RWPE2 (cell line): ENCODE measurements around the gene SNAPC3.

ENCODE experiments used
- ATAC-seq: fragments of 200-7000 bp; cut with Tn5 transposase; 3 replicates; pipeline ENCODE4 v1.9.1; 2021; ENCODE audit warnings: low read depth
- DNase-seq: peaks from one replicate; pipeline ENCODE4 v3.0.0-alpha.2; 2020; ENCODE audit warnings: low spot score
- H3K27ac ChIP-seq: fragments of 450-650 bp; 2 replicates; pipeline ENCODE4 v1.5.1; 2017; ENCODE audit warnings: mild to moderate bottlenecking; ENCODE audit not compliant: poor library complexity, severe bottlenecking
- H3K27me3 ChIP-seq: fragments of 250-450 bp; sonication (Bioruptor Pico); 2 replicates; pipeline ENCODE4 v1.5.1; 2021; ENCODE audit warnings: mild to moderate bottlenecking, moderate library complexity; ENCODE audit not compliant: insufficient read depth, poor library complexity, severe bottlenecking
- H3K36me3 ChIP-seq: fragments of 250-450 bp; sonication (Bioruptor Pico); 2 replicates; pipeline ENCODE4 v1.5.1; 2020; ENCODE audit warnings: low read depth, mild to moderate bottlenecking, moderate library complexity
- H3K4me1 ChIP-seq: fragments of 250-450 bp; sonication (Bioruptor Pico); 2 replicates; pipeline ENCODE4 v1.5.1; 2021; ENCODE audit warnings: mild to moderate bottlenecking, moderate library complexity; ENCODE audit not compliant: insufficient read depth, poor library complexity, severe bottlenecking
- H3K4me3 ChIP-seq: fragments of 250-450 bp; sonication (Bioruptor Pico); 2 replicates; pipeline ENCODE4 v1.5.1; 2021; ENCODE audit warnings: mild to moderate bottlenecking, moderate library complexity; ENCODE audit not compliant: severe bottlenecking
- H3K9me3 ChIP-seq: fragments of 250-450 bp; sonication (Bioruptor Pico); 2 replicates; pipeline ENCODE4 v1.5.1; 2021; ENCODE audit warnings: mild to moderate bottlenecking, moderate library complexity; ENCODE audit not compliant: severe bottlenecking
- TF ChIP-seq, protein P1 (sequence below): fragments of 450-650 bp; IDR thresholded peaks from one replicate; pipeline ENCODE4 v1.5.1; 2017; ENCODE audit warnings: mild to moderate bottlenecking, moderate library complexity; ENCODE audit not compliant: poor library complexity, severe bottlenecking

SNAPC3 gene

GRCh38 chr9:15403155-15403554 is 19.5 kb upstream of the SNAPC3 start:
- DNase-seq (no peak), ATAC-seq (peak; percentile 29; the same call in 1 of the 3 replicates)
- TF ChIP-seq, protein P1, sequence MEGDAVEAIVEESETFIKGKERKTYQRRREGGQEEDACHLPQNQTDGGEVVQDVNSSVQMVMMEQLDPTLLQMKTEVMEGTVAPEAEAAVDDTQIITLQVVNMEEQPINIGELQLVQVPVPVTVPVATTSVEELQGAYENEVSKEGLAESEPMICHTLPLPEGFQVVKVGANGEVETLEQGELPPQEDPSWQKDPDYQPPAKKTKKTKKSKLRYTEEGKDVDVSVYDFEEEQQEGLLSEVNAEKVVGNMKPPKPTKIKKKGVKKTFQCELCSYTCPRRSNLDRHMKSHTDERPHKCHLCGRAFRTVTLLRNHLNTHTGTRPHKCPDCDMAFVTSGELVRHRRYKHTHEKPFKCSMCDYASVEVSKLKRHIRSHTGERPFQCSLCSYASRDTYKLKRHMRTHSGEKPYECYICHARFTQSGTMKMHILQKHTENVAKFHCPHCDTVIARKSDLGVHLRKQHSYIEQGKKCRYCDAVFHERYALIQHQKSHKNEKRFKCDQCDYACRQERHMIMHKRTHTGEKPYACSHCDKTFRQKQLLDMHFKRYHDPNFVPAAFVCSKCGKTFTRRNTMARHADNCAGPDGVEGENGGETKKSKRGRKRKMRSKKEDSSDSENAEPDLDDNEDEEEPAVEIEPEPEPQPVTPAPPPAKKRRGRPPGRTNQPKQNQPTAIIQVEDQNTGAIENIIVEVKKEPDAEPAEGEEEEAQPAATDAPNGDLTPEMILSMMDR, result peak; percentile 16

GRCh38 chr9:15404171-15404570 is 18.5 kb upstream of the SNAPC3 start:
- Histone ChIP-seq H3K27ac (no peak overlapping the region), H3K27me3 (no peaks in the 10 kb centered on the region), H3K36me3 (no peaks in the 10 kb centered on the region), H3K9me3 (no peaks in the 10 kb centered on the region), H3K4me1 (no peaks in the 10 kb centered on the region), H3K4me3 (no peak overlapping the region)
- ATAC-seq (no peak; the same call in 2 of the 3 replicates), DNase-seq (no peak)
- TF ChIP-seq, protein P1, result no peak

More at GRCh38 chr9:15403155-15403554, 19.5 kb upstream of the SNAPC3 start:
- no peak overlapping the region for H3K27ac ChIP-seq
- no peak overlapping the region for H3K4me3 ChIP-seq
- H3K9me3 ChIP-seq, result no peaks in the 10 kb centered on the region
- no peaks in the 10 kb centered on the region for H3K27me3 ChIP-seq
- H3K4me1 ChIP-seq, result no peaks in the 10 kb centered on the region
- no peaks in the 10 kb centered on the region for H3K36me3 ChIP-seq

GRCh38 chr9:15416880-15417279 is 5.8 kb upstream of the SNAPC3 start:
- Histone ChIP-seq H3K27ac (no peak overlapping the region), H3K27me3 (no peaks in the 10 kb centered on the region), H3K4me1 (no peaks in the 10 kb centered on the region), H3K9me3 (no peaks in the 10 kb centered on the region), H3K36me3 (no peaks in the 10 kb centered on the region), H3K4me3 (no peak overlapping the region)
- TF ChIP-seq, protein P1, result peak; percentile 29
- ATAC-seq (0 out of 3 replicates have a peak, but pooled peaks have one; percentile 14), DNase-seq (no peak)

- no peak for DNase-seq
- H3K9me3 ChIP-seq, result no peaks in the 10 kb centered on the region
- H3K27me3 ChIP-seq, result no peaks in the 10 kb centered on the region
- TF ChIP-seq, protein P1, result no peak
- H3K4me3 ChIP-seq, result no peak overlapping the region
- no peaks in the 10 kb centered on the region for H3K36me3 ChIP-seq
- H3K27ac ChIP-seq, result no peak overlapping the region
- no peaks in the 10 kb centered on the region for H3K4me1 ChIP-seq
- ATAC-seq, result no peak
Measured at GRCh38 chr9:15417626-15418025, 5.0 kb upstream of the SNAPC3 start.

DNA sequence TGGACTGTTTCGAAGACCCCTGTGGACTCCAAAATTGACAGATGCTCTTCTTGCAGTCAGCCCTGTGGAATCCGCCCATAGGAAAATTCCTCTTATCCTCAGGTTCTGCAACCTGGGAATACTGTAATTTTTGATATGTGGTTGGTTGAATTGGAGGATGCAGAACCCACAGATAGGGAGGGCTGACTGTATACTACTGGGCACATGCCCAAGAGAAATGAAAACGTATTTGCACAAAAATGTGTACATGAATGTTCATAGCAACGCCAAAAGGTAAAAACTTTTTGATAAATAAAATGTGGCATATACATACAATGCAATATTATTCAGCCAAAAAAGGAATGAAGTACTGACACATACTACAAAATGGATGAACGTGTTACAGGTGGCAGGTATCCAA is 1.9 kb upstream of the SNAPC3 start:
- H3K9me3 ChIP-seq, result no peaks in the 10 kb centered on the region
- no peak overlapping the region for H3K27ac ChIP-seq
- no peak overlapping the region for H3K4me3 ChIP-seq
- ATAC-seq (no peak), DNase-seq (no peak)
- H3K36me3 ChIP-seq, result peaks cover 22% of the 10 kb centered on the region
- TF ChIP-seq, protein P1, result no peak
- H3K27me3 ChIP-seq, result no peaks in the 10 kb centered on the region
- H3K4me1 ChIP-seq, result peaks cover 6% of the 10 kb centered on the region
